Thyroid gland (tissue), 4 donors: ENCODE measurements around the gene LYPD6B. TPM values are rescaled to one million over a fixed set of nuclear protein-coding genes. Genes with fewer than 3 reads are reported as not detected.

Experiments used
- DNase-seq, 2 donors: peaks; one replicate each; pipeline ENCODE4 v3.0.0-alpha.2; 2019
- H3K27ac ChIP-seq, 3 donors: fragments of 200-600 bp; sonication (generic); 1 replicate in 2 of 3; 2 replicates in 1 of 3; pipeline ENCODE4 v1.5.1; 2016 to 2019; ENCODE audit warnings: mild to moderate bottlenecking in 1 of 3, moderate library complexity in 1 of 3
- H3K27me3 ChIP-seq: fragments of 200-600 bp; sonication (generic); one replicate; pipeline ENCODE4 v1.5.1; 2019
- H3K36me3 ChIP-seq, 2 donors: fragments of 200-600 bp; sonication (generic); one replicate each; pipeline ENCODE4 v1.5.1; 2016 to 2019
- H3K4me1 ChIP-seq, 2 donors: fragments of 200-600 bp; sonication (generic); one replicate each; pipeline ENCODE4 v1.5.1; 2017 to 2019
- H3K4me3 ChIP-seq, 3 donors: fragments of 200-600 bp; sonication (generic); replicated peaks in 1 of 3; 1 replicate in 2 of 3; 2 replicates in 1 of 3; pipeline ENCODE4 v1.5.1; 2016; ENCODE audit warnings: mild to moderate bottlenecking in 1 of 3
- H3K9me3 ChIP-seq: fragments of 200-600 bp; sonication (generic); one replicate; pipeline ENCODE4 v1.5.1; 2017
- CTCF ChIP-seq, 6 experiments: fragments of 200-600 bp in 3 of 6; fragments of 450-650 bp in 3 of 6; sonication (generic) in 3 of 6; IDR thresholded peaks; one replicate each; pipeline ENCODE4 v1.5.1; 2016 to 2019; ENCODE audit warnings: antibody characterized with exemption in 6 of 6, mild to moderate bottlenecking in 2 of 6, inconsistent platforms in 1 of 6, moderate library complexity in 1 of 6
- POLR2A ChIP-seq, 2 donors: fragments of 450-650 bp; IDR thresholded peaks; one replicate each; pipeline ENCODE4 v1.6.1; 2017; ENCODE audit warnings: antibody characterized with exemption in 2 of 2, mild to moderate bottlenecking in 2 of 2, moderate library complexity in 1 of 2
- WGBS, 2 donors: methylation state at CpG; one replicate each; pipeline ENCODE4 v1.1.5; 2017; 5-methylcytosine and 5-hydroxymethylcytosine counted together
- intact Hi-C: fragments of 100-400 bp; cut with DNase I; formaldehyde crosslinking; loops from one replicate; pipeline ENCODE4 v1.15.1; 2023
- total RNA-seq, 4 donors: library from RNA; depleted of rRNA; stranded (reverse); fragments of >200 nt; gene quantifications; one replicate each; pipeline ENCODE4 v1.2.3, GENCODE V29; 2016

The LYPD6B gene
- total RNA-seq, 4 donors from 2014 or later = 0.40 TPM; not detected in 3

- Histone ChIP-seq H3K36me3 (no peaks in the 10 kb centered on the region), H3K27ac (no peak overlapping the region), H3K4me3 (no peak overlapping the region), H3K4me1 (no peaks in the 10 kb centered on the region), H3K27me3 (no peaks in the 10 kb centered on the region), H3K9me3 (no peaks in the 10 kb centered on the region)
- intact Hi-C loops = no loop called here
- 95 to 97% methylated on average over 28 to 31 of the region's 31 CpGs for WGBS, 2 donors
- TF ChIP-seq POLR2A (IDR thresholded peaks at IDR 0.05) (no peak), CTCF (IDR thresholded peaks at IDR 0.05) (no peak)
- no peak for DNase-seq
Observed at GRCh38 chr2:149002891-149003740, 35.4 kb upstream of the LYPD6B start.

- Histone ChIP-seq H3K27me3 (no peaks in the 10 kb centered on the region), H3K27ac (no peak overlapping the region), H3K4me1 (no peaks in the 10 kb centered on the region), H3K9me3 (no peaks in the 10 kb centered on the region), H3K4me3 (no peak overlapping the region), H3K36me3 (no peaks in the 10 kb centered on the region)
- no peak for TF ChIP-seq CTCF (IDR thresholded peaks at IDR 0.05)
- TF ChIP-seq POLR2A (IDR thresholded peaks at IDR 0.05) = no peak
- no peak for DNase-seq
- 93 to 98% methylated on average over 3 of the region's 3 CpGs for WGBS, 2 donors
- intact Hi-C loops = no loop called here
Observed at GRCh38 chr2:149004836-149005235, 33.7 kb upstream of the LYPD6B start.

- Histone ChIP-seq H3K9me3 (no peaks in the 10 kb centered on the region), H3K36me3 (no peaks in the 10 kb centered on the region), H3K27ac (no peak overlapping the region), H3K4me3 (no peak overlapping the region), H3K27me3 (no peaks in the 10 kb centered on the region), H3K4me1 (no peaks in the 10 kb centered on the region)
- no peak for DNase-seq
- 63 to 70% methylated on average over 6 of the region's 6 CpGs for WGBS, 2 donors
- intact Hi-C loops = no loop called here
- TF ChIP-seq CTCF (IDR thresholded peaks at IDR 0.05) (no peak), POLR2A (IDR thresholded peaks at IDR 0.05) (no peak)
Observed at GRCh38 chr2:149005471-149006077, 32.9 kb upstream of the LYPD6B start.

GRCh38 chr2:149006883-149007543, 31.5 kb upstream of the LYPD6B start:
- no peaks in the 10 kb centered on the region for H3K36me3 ChIP-seq
- no peak overlapping the region for H3K27ac ChIP-seq
- H3K9me3 ChIP-seq = no peaks in the 10 kb centered on the region
- no peak overlapping the region for H3K4me3 ChIP-seq
- H3K27me3 ChIP-seq = no peaks in the 10 kb centered on the region
- H3K4me1 ChIP-seq = no peaks in the 10 kb centered on the region
- WGBS, 2 donors = 67 to 75% methylated on average over 4 of the region's 4 CpGs
- intact Hi-C loops = no loop called here
- no peak for DNase-seq
- TF ChIP-seq CTCF (IDR thresholded peaks at IDR 0.05) = no peak

- H3K36me3 ChIP-seq = no peaks in the 10 kb centered on the region
- no peaks in the 10 kb centered on the region for H3K4me1 ChIP-seq
- DNase-seq = no peak
- TF ChIP-seq POLR2A (IDR thresholded peaks at IDR 0.05) = no peak
- TF ChIP-seq CTCF (IDR thresholded peaks at IDR 0.05) = no peak
- H3K27ac ChIP-seq = no peak overlapping the region
- WGBS, 2 donors = 80 to 86% methylated on average over 7 of the region's 7 CpGs
- H3K4me3 ChIP-seq = no peak overlapping the region
- H3K27me3 ChIP-seq = no peaks in the 10 kb centered on the region
- intact Hi-C loops = no loop called here
- H3K9me3 ChIP-seq = no peaks in the 10 kb centered on the region
Observed at GRCh38 chr2:149008381-149008780, 30.1 kb upstream of the LYPD6B start.
